GM18907 (cell line): ENCODE results near the gene RNF34.
A peak's percentile ranks its signal among the peaks of the same experiment; 100 is the strongest.
"Not testable (repeated sequence)": the region's sequence is repeated elsewhere in the genome, so short reads cannot be mapped to it uniquely, and the experiment has no call there.

Experiments used
- ATAC-seq: cut with Tn5 transposase; IDR thresholded peaks from one replicate; pipeline ENCODE4 v1.9.1; 2021; ENCODE audit warnings: mild to moderate bottlenecking, moderate library complexity; ENCODE audit not compliant: unreplicated experiment

RNF34 gene

GRCh38 chr12:121399391-121400331 is at the start of gene RNF34:
TSS of gene RNF34 (plus strand) at chr12:121400118. CDS start at chr12:121400213, 95 bp downstream.
- peak; percentile 93 for ATAC-seq

- peak; percentile 95 for ATAC-seq
Observed at GRCh38 chr12:121351820-121352681, 47.9 kb upstream of the RNF34 start, which contains the start of gene ANAPC5. TSS of gene ANAPC5 (minus strand) at chr12:121352411. CDS start at chr12:121352340, 71 bp downstream.

- no peak for ATAC-seq
Observed at GRCh38 chr12:121352682-121353018, 47.3 kb upstream of the RNF34 start.

- ATAC-seq = no peak
Observed at GRCh38 chr12:121355818-121356217, 44.1 kb upstream of the RNF34 start.

- no peak for ATAC-seq
Observed at GRCh38 chr12:121356657-121357056, 43.3 kb upstream of the RNF34 start.

- ATAC-seq = no peak
Observed at GRCh38 chr12:121357331-121357730, 42.6 kb upstream of the RNF34 start.

GRCh38 chr12:121358073-121358472 is 41.8 kb upstream of the RNF34 start:
- no peak for ATAC-seq

GRCh38 chr12:121364683-121365121 is 35.2 kb upstream of the RNF34 start:
- no peak for ATAC-seq

GRCh38 chr12:121365416-121366062 is 34.4 kb upstream of the RNF34 start:
- ATAC-seq = no peak

- ATAC-seq = no peak
Observed at GRCh38 chr12:121366063-121366459, 33.9 kb upstream of the RNF34 start.

- no peak for ATAC-seq
Observed at GRCh38 chr12:121371404-121371803, 28.5 kb upstream of the RNF34 start.

- no peak for ATAC-seq
Observed at GRCh38 chr12:121373755-121374154, 26.2 kb upstream of the RNF34 start.

GRCh38 chr12:121374336-121374735 is 25.6 kb upstream of the RNF34 start:
- ATAC-seq = not testable (repeated sequence)

GRCh38 chr12:121374945-121375584 is 24.9 kb upstream of the RNF34 start:
- not testable (repeated sequence) for ATAC-seq

GRCh38 chr12:121376754-121377697 is 22.9 kb upstream of the RNF34 start:
- no peak for ATAC-seq

- ATAC-seq = no peak
Observed at GRCh38 chr12:121378736-121379135, 21.2 kb upstream of the RNF34 start.

GRCh38 chr12:121379945-121380344 is 20.0 kb upstream of the RNF34 start:
- no peak for ATAC-seq

GRCh38 chr12:121383601-121384021 is 16.3 kb upstream of the RNF34 start:
- no peak for ATAC-seq

GRCh38 chr12:121384891-121385290 is 15.0 kb upstream of the RNF34 start:
- ATAC-seq = not testable (repeated sequence)
